ENCODE measurements around the gene FAF2. TPM values are rescaled to one million over a fixed set of nuclear protein-coding genes. Genes with fewer than 3 reads are reported as not detected.

FAF2 gene
- total RNA-seq, 2 donors from 2014 or later, result 36.3 to 37.7 TPM

DNA sequence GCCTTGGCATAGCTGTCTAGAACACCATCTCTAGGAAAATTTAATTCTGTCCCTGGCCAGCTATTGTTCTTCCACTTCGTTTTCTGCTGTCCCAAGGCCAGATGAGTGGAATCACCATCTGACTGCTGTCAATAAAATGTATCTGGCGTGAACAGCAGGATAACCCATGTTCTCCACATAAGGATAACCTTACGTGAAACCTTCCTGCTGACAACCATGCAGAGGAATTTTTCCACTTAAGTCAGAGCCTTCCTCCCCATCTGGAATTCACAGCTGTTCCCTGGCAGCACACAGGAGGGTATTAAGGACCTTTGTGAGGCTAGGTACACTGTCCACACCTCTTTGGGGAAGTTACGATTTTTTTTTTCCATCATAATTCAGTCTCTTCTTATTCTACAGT is 60.4 kb downstream of the FAF2 start:
- ATAC-seq, result no peak
- Mint-ChIP-seq H3K9me3 (no peaks in the 10 kb centered on the region), H3K36me3 (peaks cover 0 to 7% of the 10 kb centered on the region in 2 donors), H3K27ac (peak overlapping the region in 1 of 2 donors; percentile 75)
- no peak for DNase-seq (ENCODE audit: low spot score in 2 of 2)

DNA sequence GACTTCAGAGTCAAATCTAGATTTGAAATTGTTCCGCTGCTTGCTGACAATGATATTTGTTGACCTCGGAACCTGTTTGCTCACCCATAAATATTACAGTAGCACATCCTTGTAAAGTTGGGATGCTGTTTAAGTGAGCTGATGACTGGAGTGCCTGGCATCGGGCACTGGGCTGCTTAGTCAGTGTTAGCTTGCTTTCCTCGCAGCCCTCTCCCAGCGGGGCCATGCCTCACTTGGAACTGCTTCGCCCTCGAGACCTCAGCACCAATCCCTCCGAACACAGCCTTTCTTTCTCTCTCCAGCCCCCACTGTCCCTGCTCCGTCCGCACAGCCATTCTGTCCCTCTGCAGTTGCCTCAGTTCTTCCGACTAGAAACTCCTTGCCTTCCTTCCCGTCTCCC is 65.6 kb downstream of the FAF2 start:
- DNase-seq (ENCODE audit: low spot score in 2 of 2), result no peak
- no peaks in the 10 kb centered on the region for H3K9me3 Mint-ChIP-seq
- no peaks in the 10 kb centered on the region for H3K36me3 Mint-ChIP-seq
- peak overlapping the region in 1 of 2 donors; percentile 54 for H3K27ac Mint-ChIP-seq
- no peak for ATAC-seq

- DNase-seq (ENCODE audit: low spot score in 2 of 2) (no peak), ATAC-seq (no peak)
- H3K27ac Mint-ChIP-seq, result peak overlapping the region in 1 of 2 donors; percentile 54
- no peaks in the 10 kb centered on the region for H3K9me3 Mint-ChIP-seq
- no peaks in the 10 kb centered on the region for H3K36me3 Mint-ChIP-seq
Observed at GRCh38 chr5:176514244-176514950, 66.2 kb downstream of the FAF2 start.

DNA sequence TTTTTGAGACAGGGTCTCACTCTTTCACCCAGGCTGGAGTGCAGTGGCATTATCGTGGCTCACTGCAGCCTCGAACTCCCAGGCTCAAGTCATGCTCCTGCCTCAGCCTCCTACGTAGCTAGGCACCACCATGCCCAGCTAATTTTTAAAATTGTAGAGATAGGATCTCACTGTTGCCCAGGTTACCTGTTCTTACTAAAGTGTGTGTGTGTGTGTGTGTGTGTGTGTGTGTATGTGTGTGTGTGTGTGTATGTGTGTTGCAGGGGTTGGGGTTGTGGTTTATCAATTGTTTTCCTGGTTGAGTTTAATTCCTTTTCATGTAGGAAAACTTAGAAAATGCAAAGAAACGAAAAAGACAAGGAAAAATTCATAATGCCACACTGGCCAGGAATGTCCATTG is 67.2 kb downstream of the FAF2 start:
- H3K27ac Mint-ChIP-seq, result no peak overlapping the region
- DNase-seq (ENCODE audit: low spot score in 2 of 2), result no peak
- H3K9me3 Mint-ChIP-seq, result no peaks in the 10 kb centered on the region
- ATAC-seq, result no peak
- no peaks in the 10 kb centered on the region for H3K36me3 Mint-ChIP-seq

DNA sequence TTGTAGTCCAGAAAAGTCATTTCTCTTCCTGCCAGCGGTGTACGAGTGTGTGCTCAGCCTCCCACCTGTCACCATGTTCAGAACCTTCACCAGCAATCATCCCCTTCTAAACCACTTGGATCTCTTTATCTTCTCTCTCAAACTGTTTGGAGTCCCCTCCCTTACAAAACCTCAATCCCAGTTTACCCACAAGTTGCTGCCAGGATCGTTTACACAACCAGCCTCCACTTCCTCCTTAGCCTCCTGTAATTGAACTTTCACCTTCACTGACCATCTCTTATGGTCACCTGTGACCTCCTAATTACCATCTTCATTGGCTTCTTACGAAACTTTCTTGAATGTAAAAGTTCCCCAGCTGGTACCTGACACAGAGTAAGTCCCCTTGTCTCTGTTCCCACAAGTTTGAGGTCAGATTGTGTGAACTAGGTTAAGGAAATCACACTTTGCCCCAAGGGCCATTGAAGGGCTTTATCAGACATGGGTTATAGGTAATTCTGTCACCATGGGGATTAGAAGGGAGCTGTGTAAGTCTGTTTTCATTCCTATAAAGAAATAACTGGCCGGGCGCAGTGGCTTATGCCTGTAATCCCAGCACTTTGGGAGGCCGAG is 69.0 kb downstream of the FAF2 start:
- ATAC-seq (no peak), DNase-seq (ENCODE audit: low spot score in 2 of 2) (no peak)
- Mint-ChIP-seq H3K9me3 (no peaks in the 10 kb centered on the region), H3K27ac (peak overlapping the region in 1 of 2 donors; percentile 37), H3K36me3 (no peaks in the 10 kb centered on the region)

DNA sequence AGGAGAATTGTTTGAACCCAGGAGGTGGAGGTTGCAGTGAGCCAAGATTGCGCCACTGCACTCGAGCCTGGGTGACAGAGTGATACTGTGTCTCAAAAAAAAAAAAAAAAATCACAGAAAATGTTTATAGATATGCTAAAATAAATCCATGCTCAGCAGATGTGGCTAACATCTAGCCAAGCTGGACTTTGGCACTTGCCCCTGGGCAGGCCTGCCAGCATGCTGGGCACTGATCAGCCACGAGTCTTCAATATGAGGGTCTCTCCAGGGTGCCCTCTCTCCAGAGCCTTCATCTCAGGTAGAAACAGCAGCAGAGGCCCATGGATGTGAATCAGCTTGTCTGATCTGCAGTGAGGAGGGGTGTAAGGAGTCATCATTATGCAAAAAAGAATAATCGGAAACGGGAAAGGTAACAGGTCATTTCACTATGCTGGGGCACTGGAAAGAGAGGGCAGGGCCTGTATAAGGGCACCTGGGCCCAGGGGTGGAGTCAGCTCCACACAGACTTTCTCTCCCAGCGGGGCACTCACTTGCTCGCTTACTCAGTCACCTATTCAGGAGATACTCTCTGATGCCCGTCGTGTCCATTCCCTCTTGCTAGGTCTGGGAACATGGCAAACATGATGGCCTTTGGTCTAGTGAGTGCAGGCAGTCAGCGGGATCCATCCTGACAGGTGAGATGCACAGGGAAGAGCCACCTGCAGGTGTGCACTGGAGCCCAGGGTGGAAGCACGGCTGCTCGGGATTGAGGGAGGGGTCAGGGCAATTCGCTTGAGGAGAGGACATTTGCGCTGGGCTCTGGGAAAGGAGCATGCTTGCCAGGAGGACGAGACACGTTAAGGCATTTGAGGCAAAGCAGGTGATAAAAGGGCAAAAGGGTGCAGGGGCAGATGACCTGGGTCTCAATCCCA is 71.9 kb downstream of the FAF2 start:
- Mint-ChIP-seq H3K36me3 (no peaks in the 10 kb centered on the region), H3K27ac (peak overlapping the region in 1 of 2 donors; percentile 70), H3K9me3 (no peaks in the 10 kb centered on the region)
- DNase-seq (ENCODE audit: low spot score in 2 of 2) (no peak), ATAC-seq (peak in 1 of 2 donors; percentile 20)

DNA sequence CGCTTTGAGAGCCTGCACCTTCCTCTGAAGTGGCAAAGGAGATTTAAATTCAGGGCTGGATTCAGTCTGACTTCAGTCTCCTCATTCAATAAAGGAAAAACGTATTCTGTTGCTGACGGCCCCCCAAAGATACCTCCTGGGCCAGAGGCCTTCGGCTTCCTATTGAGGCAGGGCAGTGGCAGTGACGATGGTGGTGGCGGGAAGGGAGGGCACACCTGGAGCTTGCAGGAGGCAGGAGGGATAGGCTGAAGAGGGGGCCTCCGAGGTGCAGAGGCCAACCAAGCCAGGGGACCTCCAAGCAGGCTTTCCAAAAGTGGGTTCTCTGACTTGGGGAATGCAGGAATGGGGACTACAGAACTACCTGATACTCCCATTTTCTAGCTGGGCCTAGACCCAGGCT is 73.1 kb downstream of the FAF2 start:
- DNase-seq (ENCODE audit: low spot score in 2 of 2), result no peak
- Mint-ChIP-seq H3K36me3 (no peaks in the 10 kb centered on the region), H3K9me3 (no peaks in the 10 kb centered on the region), H3K27ac (peak overlapping the region in 1 of 2 donors; percentile 30)
- ATAC-seq, result no peak

GRCh38 chr5:176521699-176522263 is 73.6 kb downstream of the FAF2 start:
- peak in 1 of 2 donors; percentile 32 for ATAC-seq
- Mint-ChIP-seq H3K27ac (peak overlapping the region; percentile 26 to 30), H3K9me3 (no peaks in the 10 kb centered on the region), H3K36me3 (no peaks in the 10 kb centered on the region)
- DNase-seq (ENCODE audit: low spot score in 2 of 2), result no peak

DNA sequence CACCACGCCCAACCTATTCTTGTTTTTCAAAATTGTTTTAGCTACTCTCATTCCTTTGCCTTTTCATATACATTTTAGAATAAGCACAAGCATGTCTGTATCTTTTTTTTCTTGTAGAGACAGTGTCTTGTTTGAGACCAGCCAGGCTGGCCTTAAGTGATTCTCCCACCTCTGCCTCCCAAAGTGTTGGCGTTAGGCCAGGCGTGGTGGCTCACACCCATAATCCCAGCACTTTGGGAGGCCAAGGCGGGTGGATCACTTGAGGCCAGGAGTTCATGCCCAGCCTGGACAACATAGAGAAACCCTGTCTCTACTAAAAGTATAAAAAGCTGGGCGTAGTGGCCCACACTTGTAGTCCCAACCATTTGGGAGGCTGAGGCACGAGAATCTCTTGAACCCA is 76.0 kb downstream of the FAF2 start:
- H3K9me3 Mint-ChIP-seq, result no peaks in the 10 kb centered on the region
- no peak for DNase-seq (ENCODE audit: low spot score in 2 of 2)
- ATAC-seq, result no peak
- H3K27ac Mint-ChIP-seq, result no peak overlapping the region
- peaks cover 0 to 9% of the 10 kb centered on the region in 2 donors for H3K36me3 Mint-ChIP-seq

GRCh38 chr5:176524987-176525386 is 76.8 kb downstream of the FAF2 start:
- Mint-ChIP-seq H3K9me3 (no peaks in the 10 kb centered on the region), H3K27ac (no peak overlapping the region), H3K36me3 (peaks cover 0 to 14% of the 10 kb centered on the region in 2 donors)
- no peak for DNase-seq (ENCODE audit: low spot score in 2 of 2)
- no peak for ATAC-seq

GRCh38 chr5:176525677-176526076 is 77.5 kb downstream of the FAF2 start:
- no peak for ATAC-seq
- Mint-ChIP-seq H3K27ac (no peak overlapping the region), H3K9me3 (no peaks in the 10 kb centered on the region), H3K36me3 (peaks cover 0 to 14% of the 10 kb centered on the region in 2 donors)
- no peak for DNase-seq (ENCODE audit: low spot score in 2 of 2)

DNA sequence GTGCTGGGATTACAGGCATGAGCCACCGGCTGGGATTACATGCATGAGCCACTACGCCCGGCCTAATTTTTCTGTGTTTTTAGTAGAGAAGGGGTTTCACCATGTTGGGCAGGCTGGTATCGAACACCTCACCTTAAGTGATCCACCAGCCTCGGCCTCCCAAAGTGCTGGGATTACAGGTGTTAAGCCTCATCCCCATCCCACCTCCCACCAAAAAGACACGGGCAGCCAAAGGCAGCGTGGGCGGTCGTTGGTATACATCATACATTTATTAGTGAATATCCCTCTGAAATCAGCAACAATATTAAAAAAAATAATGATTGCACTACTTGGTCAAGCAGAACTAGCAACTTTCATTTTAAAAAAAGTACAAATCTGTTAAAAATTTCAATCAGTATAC is 78.3 kb downstream of the FAF2 start:
- peaks cover 5 to 14% of the 10 kb centered on the region in 2 donors for H3K36me3 Mint-ChIP-seq
- no peak overlapping the region for H3K27ac Mint-ChIP-seq
- DNase-seq (ENCODE audit: low spot score in 2 of 2), result no peak
- H3K9me3 Mint-ChIP-seq, result no peaks in the 10 kb centered on the region
- ATAC-seq, result no peak

DNA sequence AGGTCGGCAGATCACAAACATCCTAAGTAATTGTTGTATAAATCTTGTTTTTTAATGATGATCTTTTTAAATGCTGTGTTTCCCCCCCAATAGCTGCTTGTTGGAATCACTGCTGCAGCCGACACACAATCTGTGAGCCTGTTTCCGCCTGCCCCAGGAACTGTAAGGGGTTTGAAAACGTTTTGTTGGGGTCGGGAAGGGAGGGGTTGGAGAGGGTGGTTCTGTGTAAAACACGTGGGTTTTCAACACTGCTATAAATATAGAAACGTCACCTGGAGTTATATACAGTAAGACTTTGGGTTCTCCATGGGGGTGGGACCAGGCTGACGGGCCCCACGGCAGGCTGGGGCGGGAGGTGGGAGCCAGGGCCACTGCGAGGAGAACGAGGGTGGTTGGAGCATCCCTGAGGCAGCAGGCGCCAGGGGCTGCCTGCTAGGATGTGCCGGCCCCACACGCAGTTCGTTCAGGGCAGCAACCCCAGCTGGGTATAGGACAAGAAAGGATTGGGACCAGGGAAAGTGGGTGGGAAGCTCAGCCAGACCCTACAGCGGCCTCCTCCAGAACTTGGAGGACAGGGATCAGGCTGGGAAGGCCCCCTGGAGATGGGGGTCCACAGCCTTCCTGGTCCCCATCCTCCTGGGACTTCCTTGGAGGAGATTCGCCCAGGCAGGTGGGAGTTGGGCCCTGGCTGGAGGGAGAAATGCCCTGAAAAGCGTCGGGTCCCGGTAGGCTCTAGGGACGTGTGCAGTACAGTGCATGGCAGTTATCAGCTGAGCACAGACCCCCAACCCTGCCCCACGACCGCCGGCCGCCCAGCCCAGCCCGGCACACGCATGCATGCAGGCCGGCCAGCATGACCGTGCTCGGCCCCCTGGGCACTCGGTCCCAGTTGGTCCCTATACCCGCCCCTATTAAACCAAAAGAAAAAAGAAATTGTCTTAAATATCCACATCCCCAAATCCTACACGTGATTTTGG is 79.3 kb downstream of the FAF2 start:
- Mint-ChIP-seq H3K9me3 (no peaks in the 10 kb centered on the region), H3K36me3 (peaks cover 5 to 14% of the 10 kb centered on the region in 2 donors), H3K27ac (no peak overlapping the region)
- DNase-seq (ENCODE audit: low spot score in 2 of 2) (no peak), ATAC-seq (no peak)

- H3K9me3 Mint-ChIP-seq, result no peaks in the 10 kb centered on the region
- H3K36me3 Mint-ChIP-seq, result peaks cover 5 to 14% of the 10 kb centered on the region in 2 donors
- H3K27ac Mint-ChIP-seq, result no peak overlapping the region
- ATAC-seq (no peak), DNase-seq (ENCODE audit: low spot score in 2 of 2) (no peak)
Observed at GRCh38 chr5:176528301-176528700, 80.1 kb downstream of the FAF2 start.

DNA sequence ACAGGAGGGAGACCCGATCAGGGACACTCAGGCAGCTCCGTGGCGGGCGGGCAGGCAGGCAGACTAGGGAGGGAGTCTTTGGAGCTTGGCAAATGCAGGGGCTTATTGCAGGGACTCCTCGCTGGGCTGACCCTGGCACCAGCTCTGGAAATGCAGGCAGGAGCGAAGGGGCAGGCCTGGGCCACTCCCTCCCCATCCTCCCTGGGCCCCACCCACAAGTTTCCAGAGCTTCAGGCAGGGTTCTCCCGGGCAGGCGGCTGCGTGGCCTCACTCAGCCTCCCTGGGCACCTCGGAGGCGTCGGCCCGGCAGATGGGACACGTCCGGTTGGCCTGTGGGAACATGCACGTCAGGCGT is 80.6 kb downstream of the FAF2 start:
- DNase-seq (ENCODE audit: low spot score in 2 of 2) (no peak), ATAC-seq (no peak)
- Mint-ChIP-seq H3K9me3 (no peaks in the 10 kb centered on the region), H3K36me3 (peaks cover 5 to 14% of the 10 kb centered on the region in 2 donors), H3K27ac (no peak overlapping the region)
